IMR-90 (cell line): Measurements from ENCODE around the gene IGFBP1.
"Not testable (repeated sequence)": the region's sequence is repeated elsewhere in the genome, so short reads cannot be mapped to it uniquely, and the experiment has no call there.

Experiments used
- BHLHE40 ChIP-seq: fragments of 150-350 bp; IDR thresholded peaks from 2 replicates; pipeline ENCODE4 v1.6.1; 2016; ENCODE audit warnings: mild to moderate bottlenecking, low read depth, low read length
- CTCF ChIP-seq: conservative IDR thresholded peaks from 2 replicates; pipeline ENCODE4 v1.5.1; 2012; ENCODE audit warnings: mild to moderate bottlenecking, low read depth, low read length, improper control_type of control experiment
- ELK1 ChIP-seq: fragments of 150-350 bp; IDR thresholded peaks from 2 replicates; pipeline ENCODE4 v1.6.1; 2016; ENCODE audit warnings: low read depth, mild to moderate bottlenecking, low read length, moderate library complexity, borderline replicate concordance
- FOS ChIP-seq: fragments of 150-350 bp; IDR thresholded peaks from 2 replicates; pipeline ENCODE4 v1.6.1; 2016; ENCODE audit warnings: low read depth, low read length
- MXI1 ChIP-seq: IDR thresholded peaks from 2 replicates; pipeline ENCODE4 v1.6.1; 2012; ENCODE audit warnings: low read depth, mild to moderate bottlenecking, low read length, moderate library complexity, borderline replicate concordance
- POLR2A ChIP-seq: IDR thresholded peaks from 2 replicates; pipeline ENCODE4 v1.6.1; 2012; ENCODE audit warnings: mild to moderate bottlenecking, low read depth, low read length

GRCh38 chr7:45856888-45857287, 31.4 kb upstream of the IGFBP1 start:
- not testable (repeated sequence) for TF ChIP-seq POLR2A, CTCF, ELK1, MXI1, BHLHE40, FOS
